Stimulated activated CD8-positive, alpha-beta memory T cell treated with anti-CD3 and anti-CD28 coated beads, Interleukin-12 subunit alpha, Interleukin-12 subunit beta, amount 100 ng/mL, for 24 hours (primary cell): ENCODE measurements around the gene GRIN1.
A peak's percentile ranks its signal among the peaks of the same experiment; 100 is the strongest.
"Not testable (repeated sequence)": the region's sequence is repeated elsewhere in the genome, so short reads cannot be mapped to it uniquely, and the experiment has no call there.

Experiments
- DNase-seq: peaks from one replicate; pipeline ENCODE4 v3.0.0-alpha.2; 2020; ENCODE audit errors: extremely low read depth

GRIN1 gene

GRCh38 chr9:137111788-137112563 lies 27.0 kb upstream of the GRIN1 start:
- no peak for DNase-seq

- no peak for DNase-seq
Measured at GRCh38 chr9:137112564-137113384, 26.2 kb upstream of the GRIN1 start.

- DNase-seq: no peak
Measured at GRCh38 chr9:137113385-137114159, 25.4 kb upstream of the GRIN1 start.

- DNase-seq: no peak
Measured at GRCh38 chr9:137114220-137114612, 24.7 kb upstream of the GRIN1 start.

GRCh38 chr9:137114613-137115393 lies 24.2 kb upstream of the GRIN1 start, which contains the start of gene DPP7:
DPP7 (minus strand) TSS chr9:137114733; CDS start chr9:137114713, 20 bp downstream.
- peak; percentile 62 for DNase-seq

GRCh38 chr9:137115394-137116026 lies 23.4 kb upstream of the GRIN1 start:
- DNase-seq: no peak

GRCh38 chr9:137116027-137116507 lies 22.9 kb upstream of the GRIN1 start:
- DNase-seq: no peak

GRCh38 chr9:137116728-137117127 lies 22.2 kb upstream of the GRIN1 start:
- DNase-seq: no peak

GRCh38 chr9:137117269-137117731 lies 21.7 kb upstream of the GRIN1 start:
- DNase-seq: no peak

- not testable (repeated sequence) for DNase-seq
Measured at GRCh38 chr9:137118092-137118603, 20.8 kb upstream of the GRIN1 start.

- DNase-seq: not testable (repeated sequence)
Measured at GRCh38 chr9:137121927-137122795, 16.8 kb upstream of the GRIN1 start.

GRCh38 chr9:137122796-137123467 lies 16.0 kb upstream of the GRIN1 start:
- not testable (repeated sequence) for DNase-seq

- DNase-seq: no peak
Measured at GRCh38 chr9:137123468-137123837, 15.5 kb upstream of the GRIN1 start.

- DNase-seq: not testable (repeated sequence)
Measured at GRCh38 chr9:137123952-137124462, 14.9 kb upstream of the GRIN1 start.

GRCh38 chr9:137126786-137127185 lies 12.2 kb upstream of the GRIN1 start:
- DNase-seq: no peak

- no peak for DNase-seq
Measured at GRCh38 chr9:137127301-137128157, 11.4 kb upstream of the GRIN1 start.

- no peak for DNase-seq
Measured at GRCh38 chr9:137128158-137128861, 10.6 kb upstream of the GRIN1 start.
